EH (cell line): ENCODE data around the gene PWP2.
"Not testable (repeated sequence)": the region's sequence is repeated elsewhere in the genome, so short reads cannot be mapped to it uniquely, and the experiment has no call there.

Experiments used
- DNase-seq: peaks from one replicate; pipeline ENCODE4 v3.0.0-alpha.2; 2015; ENCODE audit warnings: low read depth

Gene PWP2

DNA sequence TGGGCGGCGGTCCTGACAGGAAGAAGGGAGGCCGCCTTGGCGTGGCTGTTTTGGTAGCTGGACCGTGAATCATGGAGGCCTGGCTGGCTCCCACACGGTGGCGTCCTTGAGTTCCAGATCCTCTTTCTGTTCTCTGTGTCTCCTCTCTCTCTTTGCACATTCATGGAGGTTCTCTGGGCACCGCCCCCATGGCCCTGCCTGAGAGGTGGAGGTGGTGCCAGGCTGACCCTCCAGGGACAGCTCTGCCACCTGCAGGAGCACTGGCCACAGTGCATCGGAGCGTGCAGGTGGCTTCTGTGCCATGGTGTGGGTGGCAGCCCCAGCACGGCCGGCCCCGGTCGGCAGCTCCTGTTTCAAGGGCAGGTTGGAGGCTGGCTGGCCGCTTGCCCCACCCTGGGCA is 30.8 kb downstream of the PWP2 start:
- DNase-seq: not testable (repeated sequence)

DNA sequence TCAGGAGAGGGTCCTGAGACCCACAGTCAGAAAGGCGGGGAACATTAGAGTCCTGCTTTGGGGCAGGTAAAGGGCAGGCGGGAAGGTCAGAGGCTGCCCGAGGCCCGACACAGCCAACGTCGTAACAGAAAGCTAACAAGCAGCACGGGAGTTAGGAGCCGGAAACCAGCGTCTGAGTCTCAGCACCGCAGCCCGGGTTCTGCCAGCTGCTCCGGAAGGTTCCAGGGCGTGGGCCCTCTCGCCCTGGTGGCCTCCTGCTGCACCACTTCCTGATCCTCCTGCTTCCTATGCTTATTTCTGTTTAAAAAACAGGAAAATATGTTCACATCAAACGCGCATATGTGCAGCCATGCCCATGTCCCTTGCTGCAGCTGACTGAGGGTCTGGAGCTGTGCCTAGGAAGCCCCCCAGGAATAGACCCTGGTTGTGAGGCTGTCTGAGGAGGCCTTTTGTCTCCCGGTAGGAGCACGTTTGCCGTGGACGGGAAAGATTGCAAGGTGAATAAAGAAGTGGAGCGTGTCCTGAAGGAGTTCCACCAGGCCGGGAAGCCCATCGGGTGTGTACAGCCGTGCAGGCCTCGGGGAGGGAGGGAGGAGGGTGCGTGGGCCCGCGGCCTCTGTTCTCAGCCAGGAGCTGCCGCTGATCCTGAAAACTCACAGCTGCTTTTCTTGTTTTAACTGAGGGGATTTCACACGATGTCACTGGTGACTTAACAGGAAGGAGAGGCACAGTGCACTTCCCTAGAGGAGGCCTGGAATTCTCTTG is 32.8 kb downstream of the PWP2 start:
- not testable (repeated sequence) for DNase-seq

DNA sequence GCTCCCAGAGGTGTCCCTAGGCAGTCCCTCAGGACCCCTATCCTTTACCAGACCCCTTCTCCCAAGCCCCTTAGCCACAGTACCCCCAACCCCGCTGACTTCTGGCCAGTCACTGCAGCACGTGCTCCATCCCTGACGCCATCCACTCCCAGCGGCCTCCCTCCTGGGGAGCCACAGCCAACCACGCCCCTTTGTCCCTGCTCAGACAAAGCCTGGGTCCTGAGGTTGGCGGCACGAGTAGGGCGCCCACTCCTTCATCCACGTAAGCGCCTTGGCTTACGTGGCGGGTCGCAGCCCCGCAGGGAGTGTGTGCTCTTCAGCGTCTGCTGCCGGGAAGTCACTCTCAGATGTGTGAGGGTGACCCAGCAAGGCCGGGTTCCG is 33.3 kb downstream of the PWP2 start:
- not testable (repeated sequence) for DNase-seq

DNA sequence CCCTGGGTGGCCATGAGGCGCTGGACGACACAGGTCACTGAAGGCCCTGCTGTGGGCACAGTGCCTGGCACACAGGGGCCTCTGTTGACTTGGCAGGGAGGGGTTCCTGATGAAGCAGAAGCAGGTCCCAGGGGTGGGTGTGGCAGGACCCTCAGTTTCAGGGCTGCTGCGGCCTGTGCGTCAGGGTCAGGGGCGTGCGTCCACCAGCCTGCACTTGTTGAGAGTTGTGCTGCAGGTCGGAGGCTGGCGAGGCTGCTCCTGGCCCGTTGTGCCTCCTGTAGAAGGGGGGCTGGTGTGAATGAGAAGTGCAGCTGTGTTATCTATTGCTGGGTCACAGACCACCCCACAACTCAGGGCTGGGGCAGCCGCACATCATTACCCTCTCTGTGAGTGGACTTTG is 35.3 kb downstream of the PWP2 start:
- not testable (repeated sequence) for DNase-seq

DNA sequence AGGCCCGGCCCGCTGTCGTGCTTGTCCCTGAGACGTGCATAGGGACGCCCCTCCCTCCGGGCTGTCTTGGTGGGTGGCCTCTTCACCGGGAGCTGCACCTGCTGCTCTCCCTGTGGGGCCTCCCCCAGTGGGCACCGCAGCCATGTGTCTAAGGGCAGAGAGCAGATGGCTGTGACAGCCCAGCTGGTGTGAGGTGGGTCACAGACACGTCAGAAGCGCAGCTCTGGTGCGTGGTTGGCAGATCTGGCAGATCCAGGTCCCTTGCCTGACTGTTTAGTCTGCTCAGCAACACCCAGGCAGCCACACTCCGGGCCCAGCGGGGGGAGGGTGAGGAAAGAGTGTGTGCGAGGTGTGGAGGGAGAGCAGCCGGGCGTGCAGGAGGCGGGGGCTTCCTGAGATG is 36.2 kb downstream of the PWP2 start:
- DNase-seq: not testable (repeated sequence)

DNA sequence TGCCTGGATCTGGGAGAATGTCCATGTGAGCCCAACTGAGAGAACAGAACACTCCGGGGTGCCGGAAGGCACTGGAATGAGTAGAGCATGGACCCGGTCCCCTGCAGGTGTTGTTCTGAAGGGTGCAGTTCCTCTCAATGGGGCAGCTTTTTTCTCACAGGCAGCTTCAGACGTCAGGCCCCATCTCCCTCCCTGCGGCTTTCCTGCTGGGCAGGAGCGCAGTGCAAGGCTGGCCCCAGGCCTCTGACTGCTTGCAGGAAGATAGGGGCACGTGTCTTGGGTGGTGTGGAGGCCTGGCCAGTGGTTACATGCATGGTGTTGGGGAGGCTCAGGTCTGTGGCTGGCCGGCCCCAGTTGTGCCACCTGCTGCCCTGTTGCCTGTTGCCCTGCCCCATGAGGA is 36.8 kb downstream of the PWP2 start:
- DNase-seq: not testable (repeated sequence)

DNA sequence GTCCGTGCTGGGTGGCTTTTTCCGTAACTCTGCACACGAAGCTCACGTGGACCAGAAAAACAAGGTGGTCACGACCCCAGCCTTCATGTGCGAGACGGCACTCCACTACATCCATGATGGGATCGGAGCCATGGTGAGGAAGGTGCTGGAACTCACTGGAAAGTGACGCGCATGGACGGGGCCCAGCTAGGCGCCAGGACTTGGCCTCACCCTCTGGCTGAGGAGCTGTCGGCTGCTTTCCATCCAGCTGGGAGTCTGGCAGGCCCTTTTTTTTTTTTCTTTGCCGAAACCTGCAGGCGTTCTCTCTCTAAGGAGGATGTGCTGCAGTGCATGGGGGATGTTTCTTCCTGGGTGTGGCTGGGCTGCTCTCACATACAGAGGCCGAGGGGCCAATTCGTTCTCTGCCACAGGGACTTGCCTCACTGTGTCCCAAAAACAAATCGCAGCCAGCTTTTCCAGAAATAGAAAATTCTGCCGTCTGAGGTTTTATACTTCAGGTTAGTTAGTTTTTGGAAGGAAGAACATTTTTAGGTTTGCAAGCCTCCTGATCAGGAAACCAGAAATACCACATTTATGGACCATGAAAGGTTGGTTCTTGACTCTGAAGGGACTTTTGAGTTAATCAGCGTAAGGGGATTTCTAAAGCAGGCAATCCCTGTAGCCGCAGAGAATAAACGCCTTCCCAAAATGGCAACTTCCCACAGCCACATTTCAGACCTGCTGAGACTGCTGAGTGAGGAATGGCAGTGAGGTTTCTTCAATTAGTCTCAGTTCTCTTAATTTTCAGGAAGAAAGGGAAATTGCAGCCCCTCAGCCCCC is 37.8 kb downstream of the PWP2 start:
- DNase-seq: not testable (repeated sequence)

DNA sequence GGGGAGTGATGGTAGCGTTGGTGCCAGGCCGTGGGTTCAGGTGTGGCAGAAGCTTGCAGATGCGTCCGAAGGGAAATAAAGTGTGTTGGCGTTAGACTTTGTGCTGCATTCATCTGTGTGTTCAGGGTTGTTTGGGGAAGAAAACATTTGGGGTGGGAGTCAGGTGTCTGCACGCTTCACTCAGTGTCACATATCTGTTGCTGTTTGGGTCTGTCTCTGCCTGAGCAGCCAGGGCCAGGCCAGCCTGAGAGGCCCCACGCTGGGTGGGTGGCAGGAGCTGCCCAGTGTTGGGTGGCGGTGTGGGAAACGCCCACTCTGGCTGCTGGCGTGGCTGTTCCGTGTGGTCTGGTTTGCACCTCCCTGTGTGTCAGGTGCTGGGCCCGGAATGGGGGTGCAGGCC is 38.4 kb downstream of the PWP2 start:
- not testable (repeated sequence) for DNase-seq

DNA sequence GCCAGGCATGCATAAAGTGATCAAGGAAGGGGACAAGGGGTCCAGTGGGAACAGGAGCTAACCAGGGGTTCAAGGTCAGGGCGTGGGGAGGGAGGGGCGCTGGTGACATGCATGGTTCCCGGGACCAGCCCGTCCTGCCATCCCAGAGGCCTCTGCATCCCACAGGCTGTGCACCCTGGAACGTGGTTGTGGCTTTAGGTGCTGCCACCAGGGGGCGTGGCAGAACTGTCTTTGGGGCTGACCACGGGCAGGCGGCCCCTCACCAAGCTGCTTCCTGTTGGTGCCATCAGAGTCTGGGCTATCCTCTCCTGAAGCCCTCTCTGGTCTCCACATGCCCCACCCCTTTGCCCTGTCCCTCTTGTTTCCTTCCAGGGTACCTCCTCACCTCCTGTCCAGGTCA is 39.9 kb downstream of the PWP2 start:
- DNase-seq: not testable (repeated sequence)

DNA sequence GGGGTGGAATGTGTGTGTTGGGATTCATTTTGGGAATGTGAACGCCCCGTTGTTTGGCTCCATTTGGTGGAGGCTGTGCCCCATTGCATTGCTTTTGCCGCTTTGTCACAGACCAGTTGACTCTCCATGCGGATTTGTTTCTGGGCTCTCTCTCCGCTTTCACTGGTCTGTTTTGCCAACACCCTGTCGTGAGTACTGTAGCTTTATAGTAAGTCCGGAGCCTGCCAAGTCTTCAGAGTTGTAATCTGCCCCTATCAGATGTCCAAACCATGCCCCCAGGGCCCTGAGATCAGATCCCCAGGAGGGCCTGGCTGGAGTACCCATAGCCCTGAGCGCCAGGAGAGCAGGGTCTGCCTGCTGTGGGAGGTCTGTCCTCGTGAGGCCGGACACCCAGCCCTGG is 43.1 kb downstream of the PWP2 start:
- not testable (repeated sequence) for DNase-seq

DNA sequence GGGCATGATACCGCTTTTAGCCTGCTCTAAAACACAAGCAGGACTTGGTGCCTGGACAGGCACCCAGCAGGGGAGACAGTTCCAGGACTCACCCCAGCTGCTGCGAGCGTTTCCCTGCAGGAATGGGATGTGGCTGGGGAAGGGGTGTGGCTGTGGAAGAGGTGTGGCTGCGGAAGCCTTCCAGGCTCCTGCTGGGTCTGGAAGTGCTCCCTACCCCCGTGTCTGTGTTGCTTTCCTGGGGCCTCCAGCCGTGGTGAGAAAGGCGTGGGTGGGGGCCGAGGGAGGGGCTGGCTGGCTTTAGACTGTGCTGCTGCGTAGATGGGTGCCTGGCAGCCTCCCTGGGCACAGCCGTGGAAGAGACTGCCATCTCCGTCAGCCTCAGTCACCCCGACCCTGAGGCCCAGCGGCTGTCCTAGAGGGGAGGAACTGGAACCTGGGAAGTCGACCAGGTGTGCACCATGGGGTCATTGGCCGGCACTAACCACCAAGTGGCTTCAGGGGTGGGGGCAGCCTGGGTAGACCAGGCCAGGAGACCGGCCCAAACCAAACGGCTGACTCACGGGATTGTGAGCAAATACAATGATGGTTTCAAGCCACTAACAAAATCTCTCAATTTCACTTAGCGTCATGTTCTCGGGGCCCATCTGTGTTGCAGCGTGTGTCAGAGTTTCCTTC is 46.2 kb downstream of the PWP2 start:
- DNase-seq: peak; percentile 47

DNA sequence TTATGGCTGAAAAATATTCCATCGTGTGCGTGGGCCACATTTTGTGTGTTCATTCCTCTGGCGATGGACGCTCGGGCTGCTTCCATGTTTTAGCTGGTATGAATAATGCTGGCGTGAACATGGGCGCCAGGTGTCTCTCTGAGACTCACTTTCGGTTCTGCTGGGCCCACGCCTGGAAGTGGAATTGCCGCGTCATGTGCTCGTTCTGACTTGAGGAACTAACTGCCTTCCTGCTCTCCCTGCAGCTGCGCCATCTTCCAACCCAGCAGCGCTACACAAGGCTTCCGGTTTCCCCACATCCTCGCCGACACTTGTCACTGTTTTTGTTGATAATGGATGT is 46.7 kb downstream of the PWP2 start:
- not testable (repeated sequence) for DNase-seq

DNA sequence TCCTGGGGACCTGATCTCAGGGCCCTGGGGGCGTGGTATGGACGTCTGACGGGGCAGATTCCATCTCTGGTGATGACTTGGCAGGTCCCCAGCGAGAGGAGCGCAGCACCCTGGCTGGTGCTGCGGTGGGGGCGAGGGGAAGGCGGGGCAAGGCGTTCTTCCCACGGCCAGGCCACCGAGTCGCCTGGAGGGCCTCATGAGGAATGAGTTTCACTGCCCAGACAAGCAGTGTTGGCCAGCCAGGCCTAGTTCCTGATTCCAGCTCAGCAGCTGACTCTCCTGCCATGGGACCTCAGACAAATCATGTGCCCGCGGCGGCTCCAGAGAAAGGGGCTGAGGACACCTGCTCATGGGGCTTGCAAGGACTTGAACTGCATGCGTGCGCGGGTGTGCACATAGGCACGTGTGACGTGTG is 47.6 kb downstream of the PWP2 start:
- DNase-seq: not testable (repeated sequence)

DNA sequence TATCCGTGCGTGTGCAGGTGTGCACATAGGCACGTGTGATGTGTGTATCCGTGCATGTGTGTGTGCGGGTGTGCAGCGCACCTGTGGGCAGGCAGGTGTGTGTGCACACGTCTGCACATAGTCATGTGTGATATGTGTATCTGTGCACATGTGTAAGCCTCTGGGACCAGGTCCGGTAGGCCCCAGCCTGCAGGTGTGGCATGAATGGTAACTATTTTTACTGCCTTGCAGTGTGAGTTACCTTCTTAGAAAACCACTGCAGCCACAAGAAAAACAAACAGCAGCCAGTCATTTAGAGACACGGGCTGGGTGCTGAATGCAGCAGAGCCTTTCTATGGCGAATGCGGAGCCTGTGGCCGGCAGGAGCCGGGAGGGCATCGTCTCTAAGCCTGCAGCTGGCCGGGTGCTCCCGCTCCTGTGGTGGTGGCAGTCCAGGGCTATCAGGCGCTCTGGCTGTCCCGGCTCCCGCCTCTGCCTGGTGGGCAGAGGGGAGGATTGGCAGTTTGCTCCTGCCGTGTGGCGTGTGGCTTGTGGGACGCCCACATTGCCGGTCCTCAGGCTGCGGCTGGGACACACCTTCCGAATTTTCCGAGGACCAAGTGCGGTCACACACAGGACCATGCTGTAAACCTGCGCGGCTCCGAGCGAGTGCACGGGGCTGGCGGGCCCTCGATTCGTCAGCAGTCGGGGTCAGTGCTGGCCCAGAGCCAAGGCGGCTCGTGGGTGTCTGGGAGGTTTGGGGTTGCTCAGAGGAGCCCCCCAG is 48.2 kb downstream of the PWP2 start:
- DNase-seq: not testable (repeated sequence)

DNA sequence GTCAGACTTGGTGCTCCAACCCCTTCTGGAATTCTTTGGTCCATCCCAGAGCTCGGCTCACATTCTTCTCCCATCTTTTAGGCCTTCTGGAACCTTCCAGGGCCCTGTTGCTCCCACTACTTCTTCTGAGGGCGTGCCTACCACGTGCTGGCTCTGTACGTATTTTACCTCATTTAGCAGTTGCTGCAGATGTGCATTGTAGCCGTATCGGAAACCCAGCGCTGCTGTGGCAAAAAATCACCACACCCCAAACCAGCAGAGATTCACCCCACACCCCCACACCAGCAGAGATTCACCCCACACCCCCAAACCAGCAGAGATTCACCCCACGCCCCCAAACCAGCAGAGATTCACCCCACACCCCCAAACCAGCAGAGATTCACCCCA is 48.8 kb downstream of the PWP2 start:
- DNase-seq: not testable (repeated sequence)

DNA sequence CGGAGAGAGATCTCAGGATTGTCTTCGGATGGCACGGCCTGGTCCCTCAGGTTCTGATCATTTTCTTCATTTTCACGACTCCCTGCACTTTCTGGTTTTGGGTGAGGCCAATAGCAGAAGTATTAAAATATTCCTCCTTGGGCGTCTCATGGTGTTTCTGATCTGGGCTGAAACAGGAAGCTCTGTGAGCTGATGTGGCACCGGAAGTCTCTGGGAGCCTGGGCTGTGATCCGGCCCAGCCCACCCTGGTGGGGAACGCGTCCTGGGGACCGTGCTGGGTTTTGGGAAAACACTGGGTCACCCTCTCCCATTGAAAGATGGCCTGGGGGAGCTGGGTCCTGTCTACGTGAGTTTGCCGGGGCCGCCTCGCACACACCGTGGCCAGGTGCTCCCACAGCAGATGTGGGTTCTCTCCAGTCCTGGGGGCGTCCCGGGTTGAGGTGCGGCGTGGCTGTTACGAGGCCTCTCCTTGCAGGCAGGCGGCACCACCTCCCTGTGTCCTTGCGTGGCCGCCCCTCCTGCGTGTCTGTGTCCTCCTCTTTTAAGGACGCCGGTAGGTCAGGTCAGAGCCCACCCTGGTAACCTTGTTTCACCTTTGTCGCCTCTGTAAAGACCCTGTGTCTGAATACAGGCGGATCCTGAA is 50.4 kb downstream of the PWP2 start:
- not testable (repeated sequence) for DNase-seq

DNA sequence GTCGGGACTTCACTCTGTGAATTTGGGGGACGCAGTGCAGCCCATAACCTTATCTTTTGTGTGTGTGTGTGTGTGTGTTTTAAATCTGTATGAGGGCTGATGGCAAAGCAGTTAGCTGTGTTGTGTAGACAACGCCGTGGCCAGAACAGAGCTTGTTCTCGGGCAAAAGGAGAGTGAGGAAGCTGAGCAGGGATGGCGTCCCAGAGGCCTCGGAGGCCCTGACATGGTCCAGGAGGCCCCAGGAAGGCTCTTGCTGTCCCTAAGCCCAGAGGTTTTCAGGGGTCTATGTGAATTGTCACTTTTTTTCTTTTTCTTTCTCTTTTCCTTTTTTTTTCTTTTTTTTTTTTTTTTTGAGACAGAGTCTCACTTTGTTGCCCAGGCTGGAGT is 50.9 kb downstream of the PWP2 start:
- not testable (repeated sequence) for DNase-seq

DNA sequence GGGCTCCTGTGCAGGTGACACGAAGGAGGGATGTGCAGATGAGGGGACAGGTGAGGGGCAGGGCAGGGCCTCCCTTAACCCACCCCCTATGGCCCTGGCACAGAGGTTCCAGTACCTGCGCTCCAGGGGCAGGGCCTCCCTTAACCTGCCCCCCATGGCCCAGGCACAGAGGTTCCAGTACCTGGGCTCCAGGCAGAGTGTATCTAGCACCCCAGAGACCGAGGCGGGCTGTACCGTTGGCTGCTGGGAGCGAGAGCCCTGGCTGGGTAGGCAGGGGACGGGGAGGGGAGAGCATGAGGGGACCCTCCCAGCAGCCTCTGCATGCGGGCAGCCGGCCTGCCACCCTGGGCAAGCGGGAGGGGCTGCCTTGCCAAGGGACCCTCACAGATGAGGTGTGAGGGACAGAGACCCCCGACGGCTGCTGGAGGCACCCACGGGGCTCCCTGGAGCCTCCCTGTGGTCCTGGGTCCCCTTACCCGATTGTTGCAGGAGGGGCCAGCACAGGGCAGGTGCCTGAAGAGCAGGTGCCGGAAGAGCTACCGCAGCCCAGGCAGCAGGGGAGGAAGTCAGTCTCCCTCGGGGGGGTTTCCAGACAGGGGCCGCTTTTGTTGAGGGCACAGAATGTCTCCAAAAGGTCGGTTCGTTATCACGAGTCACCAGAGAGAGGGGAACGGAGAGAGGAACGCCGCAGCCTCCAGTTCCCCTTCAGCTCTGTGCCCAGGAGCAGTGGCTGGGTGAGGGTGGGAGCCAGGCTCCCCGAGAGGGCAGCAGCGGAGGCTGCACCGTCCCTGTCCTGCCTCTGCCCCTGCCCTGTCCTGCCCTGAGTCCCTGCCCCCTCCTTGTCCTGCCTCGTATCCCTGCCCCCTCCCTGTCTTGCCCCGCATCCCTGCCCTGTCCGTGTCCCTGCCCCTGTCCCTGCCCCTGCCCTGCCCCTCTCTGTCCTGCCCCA is 52.4 kb downstream of the PWP2 start:
- not testable (repeated sequence) for DNase-seq

DNA sequence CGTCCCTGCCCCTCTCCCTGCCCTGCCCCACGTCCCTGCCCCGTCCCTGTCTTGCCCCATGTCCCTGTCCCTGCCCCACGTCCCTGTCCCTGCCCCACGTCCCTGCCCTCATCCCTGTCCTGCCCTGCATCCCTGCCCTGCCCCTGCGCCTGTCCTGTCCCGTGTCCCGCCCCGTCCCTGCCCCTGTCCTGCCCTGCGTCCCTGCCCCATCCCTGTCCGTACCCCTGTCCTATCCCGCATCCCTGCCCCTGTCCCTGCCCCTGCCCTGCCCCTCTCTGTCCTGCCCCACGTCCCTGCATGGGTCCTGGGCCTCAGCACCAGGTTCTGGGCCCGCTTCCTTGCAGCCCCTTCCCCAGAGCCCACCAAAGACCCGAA is 53.1 kb downstream of the PWP2 start:
- DNase-seq: not testable (repeated sequence)

DNA sequence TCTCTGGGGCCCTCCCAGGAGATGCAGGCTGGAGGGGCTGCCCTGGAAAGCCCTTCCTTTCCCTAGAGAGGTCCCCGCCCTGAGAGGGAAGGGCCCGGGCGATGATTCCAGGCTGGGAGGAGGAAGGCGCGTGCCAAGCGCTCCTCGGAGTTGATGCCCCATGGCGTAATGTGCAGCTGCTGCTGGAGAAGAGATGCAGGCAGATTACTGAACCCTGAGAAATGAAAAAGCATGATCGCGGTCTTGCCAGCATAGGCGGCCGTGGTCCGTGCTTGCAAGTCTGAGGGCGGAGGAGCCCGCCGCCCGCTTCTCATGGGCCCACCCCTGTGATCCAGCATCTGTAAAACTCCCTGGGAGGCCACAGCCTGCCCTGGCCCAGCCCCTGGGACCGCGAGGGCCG is 53.6 kb downstream of the PWP2 start:
- not testable (repeated sequence) for DNase-seq
